Liver (tissue), 2 donors: ENCODE measurements around the gene TUFT1.

Experiments used
- CTCF ChIP-seq: fragments of 150-350 bp; IDR thresholded peaks from 2 replicates; pipeline ENCODE4 v1.5.1; 2017; ENCODE audit warnings: improper control_type of control experiment, low read depth, low read length; ENCODE audit not compliant: missing input control
- REST ChIP-seq: IDR thresholded peaks from 2 replicates; pipeline ENCODE4 v1.6.1; 2016; ENCODE audit warnings: antibody characterized with exemption, mild to moderate bottlenecking
- donor health status: healthy.

DNA sequence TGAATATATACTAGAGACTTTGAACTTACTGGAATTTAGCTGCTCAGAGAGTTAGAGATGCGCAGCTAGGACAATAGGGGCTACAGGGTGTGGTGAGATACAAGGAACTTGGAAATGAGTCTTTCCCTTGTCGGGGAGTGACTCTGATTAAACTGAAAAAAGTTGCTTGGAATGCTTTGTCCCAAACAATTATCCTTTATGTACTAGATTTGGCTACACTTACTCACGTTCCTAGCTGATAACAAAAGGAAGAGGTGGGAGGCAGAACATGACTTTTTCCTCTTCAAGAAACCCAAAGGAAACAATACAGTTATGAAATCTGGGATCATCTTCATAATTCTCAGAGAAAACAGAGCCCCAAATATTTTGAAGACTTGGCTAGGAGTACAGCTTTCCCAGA lies 35.9 kb upstream of the TUFT1 start:
- TF ChIP-seq REST (no peak), CTCF (no peak)
